ENCODE results near the gene LARGE1. TPM values are rescaled to one million over a fixed set of nuclear protein-coding genes. Genes with fewer than 3 reads are reported as not detected.
"Not testable (repeated sequence)": the region's sequence is repeated elsewhere in the genome, so short reads cannot be mapped to it uniquely, and the experiment has no call there.

LARGE1 gene
- total RNA-seq, 1 donor from 2014 or later, result 22.6 TPM

- DNase-seq (ENCODE audit: low read depth), result not testable (repeated sequence)
Observed at GRCh38 chr22:33858653-33859052, 61.6 kb downstream of the LARGE1 start.

- not testable (repeated sequence) for DNase-seq (ENCODE audit: low read depth)
Observed at GRCh38 chr22:33857767-33858166, 62.5 kb downstream of the LARGE1 start.

- DNase-seq (ENCODE audit: low read depth), result no peak
Observed at GRCh38 chr22:33854724-33855123, 65.6 kb downstream of the LARGE1 start.

GRCh38 chr22:33853200-33854097, 66.8 kb downstream of the LARGE1 start:
- peak; percentile 82 for DNase-seq (ENCODE audit: low read depth)

- DNase-seq (ENCODE audit: low read depth), result no peak
Observed at GRCh38 chr22:33851821-33852384, 68.4 kb downstream of the LARGE1 start.

- DNase-seq (ENCODE audit: low read depth), result no peak
Observed at GRCh38 chr22:33851240-33851639, 69.0 kb downstream of the LARGE1 start.

GRCh38 chr22:33850724-33851123, 69.6 kb downstream of the LARGE1 start:
- no peak for DNase-seq (ENCODE audit: low read depth)

GRCh38 chr22:33850193-33850592, 70.1 kb downstream of the LARGE1 start:
- no peak for DNase-seq (ENCODE audit: low read depth)

GRCh38 chr22:33848251-33848650, 72.0 kb downstream of the LARGE1 start:
- peak; percentile 16 for DNase-seq (ENCODE audit: low read depth)

- no peak for DNase-seq (ENCODE audit: low read depth)
Observed at GRCh38 chr22:33844273-33844672, 76.0 kb downstream of the LARGE1 start.

- no peak for DNase-seq (ENCODE audit: low read depth)
Observed at GRCh38 chr22:33842421-33843094, 77.7 kb downstream of the LARGE1 start.

- DNase-seq (ENCODE audit: low read depth), result no peak
Observed at GRCh38 chr22:33842006-33842354, 78.3 kb downstream of the LARGE1 start.

- DNase-seq (ENCODE audit: low read depth), result peak; percentile 6
Observed at GRCh38 chr22:33841281-33842005, 78.8 kb downstream of the LARGE1 start.

- no peak for DNase-seq (ENCODE audit: low read depth)
Observed at GRCh38 chr22:33838644-33839043, 81.6 kb downstream of the LARGE1 start.

- no peak for DNase-seq (ENCODE audit: low read depth)
Observed at GRCh38 chr22:33837826-33838225, 82.5 kb downstream of the LARGE1 start.

GRCh38 chr22:33835265-33835664, 85.0 kb downstream of the LARGE1 start:
- DNase-seq (ENCODE audit: low read depth), result peak; percentile 8

- peak; percentile 54 for DNase-seq (ENCODE audit: low read depth)
Observed at GRCh38 chr22:33832558-33833151, 87.6 kb downstream of the LARGE1 start.

- no peak for DNase-seq (ENCODE audit: low read depth)
Observed at GRCh38 chr22:33831651-33832050, 88.6 kb downstream of the LARGE1 start.

GRCh38 chr22:33831207-33831606, 89.1 kb downstream of the LARGE1 start:
- no peak for DNase-seq (ENCODE audit: low read depth)

GRCh38 chr22:33829546-33830280, 90.6 kb downstream of the LARGE1 start:
- DNase-seq (ENCODE audit: low read depth), result peak; percentile 66

All from myocyte (in vitro differentiated cells).